K562 (cell line): ENCODE data around the gene LMBR1L. TPM values are rescaled to one million over a fixed set of nuclear protein-coding genes. Genes with fewer than 3 reads are reported as not detected.

Experiments
- CEBPG ChIP-seq, 3 experiments: fragments of 200-800 bp in 1 of 3; sonication (Bioruptor generic) in 1 of 3; sonication (generic) in 1 of 3; formaldehyde crosslinking in 1 of 3; IDR thresholded peaks in 2 of 3; conservative IDR thresholded peaks in 1 of 3; 2 replicates each; pipeline versions ENCODE4 v1.6.1 to v1.8.0; 2016 to 2022; ENCODE audit warnings: missing compliant biosample characterization in 2 of 3, missing genetic modification characterization in 2 of 3, mild to moderate bottlenecking in 1 of 3, missing genetic modification reagents in 1 of 3
- GATA2 ChIP-seq: sonication (generic); formaldehyde crosslinking; IDR thresholded peaks from 2 replicates; pipeline ENCODE4 v1.4.0; 2020; ENCODE audit warnings: mild to moderate bottlenecking, missing genetic modification reagents
- KAT7 ChIP-seq: sonication (generic); formaldehyde crosslinking; IDR thresholded peaks from 2 replicates; pipeline ENCODE4 v1.8.0; 2022; ENCODE audit warnings: missing genetic modification reagents, mild to moderate bottlenecking, borderline replicate concordance
- NFIC ChIP-seq: fragments of 450-650 bp; IDR thresholded peaks from 2 replicates; pipeline ENCODE4 v1.6.1; 2017; ENCODE audit warnings: mild to moderate bottlenecking, inconsistent platforms
- POLR2A ChIP-seq: fragments of 450-650 bp; conservative IDR thresholded peaks from 2 replicates; pipeline ENCODE4 v1.6.1; 2016
- TSC22D4 ChIP-seq: fragments of 450-650 bp; IDR thresholded peaks from 2 replicates; pipeline ENCODE4 v1.6.1; 2016; ENCODE audit warnings: missing genetic modification characterization, missing biosample characterization, control low read depth
- ZNF282 ChIP-seq: sonication (generic); formaldehyde crosslinking; IDR thresholded peaks from 2 replicates; pipeline ENCODE4 v1.8.1; 2023; ENCODE audit warnings: missing genetic modification reagents
- polyA plus RNA-seq, 8 experiments: library from polyadenylated mRNA; depleted of rRNA in 4 of 8; stranded (reverse) in 5 of 8; unstranded in 3 of 8; fragments of >200 nt; fragmentation: Nextera tagmentation in 2 of 8; fragmentation: Illumina TruSeq in 1 of 8; extraction: Ambion mirVana in 2 of 8; extraction: Trizol in 1 of 8; gene quantifications; 2 replicates each; pipeline versions ENCODE4 v1.2.1 to v1.2.3, GENCODE V29; 2011 to 2014; ENCODE audit warnings: inconsistent platforms in 1 of 8, missing spikeins in 1 of 8
- total RNA-seq, 7 experiments: library from RNA; depleted of rRNA in 6 of 7; stranded (reverse); fragments of >200 nt in 6 of 7; fragmentation: Illumina TruSeq in 2 of 7; extraction: Trizol in 2 of 7; gene quantifications; 2 replicates each; pipeline versions ENCODE4 v1.2.1 to v1.2.3, GENCODE V29; 2011 to 2021; ENCODE audit warnings: low replicate concordance in 1 of 7
- TF ChIP-seq, protein P1 (sequence below), 2 experiments: fragments of 450-650 bp in 1 of 2; sonication (generic) in 1 of 2; formaldehyde crosslinking in 1 of 2; IDR thresholded peaks in 1 of 2; conservative IDR thresholded peaks in 1 of 2; 2 replicates each; pipeline versions ENCODE4 v1.6.1 to v1.8.1; 2016 to 2023; ENCODE audit warnings: mild to moderate bottlenecking in 2 of 2, moderate library complexity in 2 of 2, inconsistent platforms in 1 of 2, missing genetic modification reagents in 1 of 2
- TF ChIP-seq, protein P2 (sequence below): sonication (generic); formaldehyde crosslinking; IDR thresholded peaks from 2 replicates; pipeline ENCODE4 v1.8.0; 2023; ENCODE audit warnings: mild to moderate bottlenecking, missing genetic modification reagents
- TF ChIP-seq, protein P3 (sequence below): fragments of 450-650 bp; IDR thresholded peaks from 2 replicates; pipeline ENCODE4 v1.7.1; 2018; ENCODE audit warnings: mild to moderate bottlenecking, low read depth; ENCODE audit not compliant: partially characterized antibody
- TF ChIP-seq, protein P4 (sequence below): fragments of 450-650 bp; IDR thresholded peaks from 2 replicates; pipeline ENCODE4 v1.6.1; 2016; ENCODE audit warnings: antibody characterized with exemption
- TF ChIP-seq, protein P5 (sequence below): fragments of 450-650 bp; formaldehyde crosslinking; conservative IDR thresholded peaks from 2 replicates; pipeline ENCODE4 v1.4.0; 2022; ENCODE audit warnings: mild to moderate bottlenecking, missing genetic modification characterization
- TF ChIP-seq, protein P6 (sequence below), 2 experiments: fragments of 450-650 bp; IDR thresholded peaks; 2 replicates each; pipeline ENCODE4 v1.6.1; 2016
- TF ChIP-seq, protein P7 (sequence below): fragments of 450-650 bp; formaldehyde crosslinking; IDR thresholded peaks from 2 replicates; pipeline ENCODE4 v1.4.0; 2022; ENCODE audit warnings: mild to moderate bottlenecking, moderate library complexity

LMBR1L gene
- total and polyA plus RNA-seq, 9 of the 15 experiments (the other 6 are each of a cell fraction or from before 2014, with no cell fraction given), result 2.5 to 57.0 (median 31.1) TPM

DNA sequence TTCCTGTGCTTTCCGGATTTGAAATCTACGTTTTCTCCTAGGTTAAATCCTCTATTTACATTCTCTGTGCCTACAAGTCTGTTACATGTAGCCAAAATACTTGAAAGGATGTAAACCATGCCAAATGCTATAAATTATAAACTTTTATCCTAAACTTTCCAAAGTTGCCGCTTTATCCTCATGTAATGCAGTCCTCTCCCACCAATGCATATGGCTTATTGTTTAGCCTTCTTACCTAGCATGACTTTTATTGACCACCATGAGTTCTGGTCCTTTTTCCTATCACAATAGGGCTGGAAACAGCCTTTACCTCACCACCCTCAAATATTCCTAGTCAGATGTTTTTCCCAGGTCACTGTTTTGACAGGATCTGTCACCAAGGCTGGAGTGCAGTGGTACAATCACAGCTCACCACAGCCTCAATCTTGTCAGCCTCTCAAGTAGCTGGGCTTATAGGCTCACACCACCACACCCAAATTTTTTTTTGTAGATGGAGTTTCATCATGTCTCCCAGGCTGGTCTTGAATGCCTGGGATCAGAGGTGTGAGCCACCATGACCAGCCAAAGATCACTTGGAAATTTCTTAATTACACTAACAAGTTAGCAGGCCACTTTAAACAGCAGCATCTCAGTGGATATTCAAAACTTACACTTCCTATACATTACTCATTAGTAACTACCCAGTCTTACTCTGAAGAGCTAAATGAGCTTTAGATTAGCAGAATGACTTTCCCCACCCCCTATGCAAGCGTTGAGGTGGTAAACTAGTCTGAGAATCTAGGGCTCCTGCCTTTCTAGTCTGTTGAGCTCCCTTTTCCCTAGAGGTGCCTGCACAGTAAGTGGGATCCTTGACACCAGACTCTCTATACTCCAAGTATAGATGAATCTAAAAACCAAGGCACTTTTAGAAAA lies 16.5 kb upstream of the LMBR1L start (continued):
- TF ChIP-seq, protein P1, sequence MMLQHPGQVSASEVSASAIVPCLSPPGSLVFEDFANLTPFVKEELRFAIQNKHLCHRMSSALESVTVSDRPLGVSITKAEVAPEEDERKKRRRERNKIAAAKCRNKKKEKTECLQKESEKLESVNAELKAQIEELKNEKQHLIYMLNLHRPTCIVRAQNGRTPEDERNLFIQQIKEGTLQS (IDR thresholded peaks at IDR 0.05), result peak; percentile 33; the same call in 1 of the 2 replicates
- TF ChIP-seq, protein P1 (CRISPR knock-in tag; conservative IDR thresholded peaks at IDR 0.05), result no peak
- TF ChIP-seq, protein P2, sequence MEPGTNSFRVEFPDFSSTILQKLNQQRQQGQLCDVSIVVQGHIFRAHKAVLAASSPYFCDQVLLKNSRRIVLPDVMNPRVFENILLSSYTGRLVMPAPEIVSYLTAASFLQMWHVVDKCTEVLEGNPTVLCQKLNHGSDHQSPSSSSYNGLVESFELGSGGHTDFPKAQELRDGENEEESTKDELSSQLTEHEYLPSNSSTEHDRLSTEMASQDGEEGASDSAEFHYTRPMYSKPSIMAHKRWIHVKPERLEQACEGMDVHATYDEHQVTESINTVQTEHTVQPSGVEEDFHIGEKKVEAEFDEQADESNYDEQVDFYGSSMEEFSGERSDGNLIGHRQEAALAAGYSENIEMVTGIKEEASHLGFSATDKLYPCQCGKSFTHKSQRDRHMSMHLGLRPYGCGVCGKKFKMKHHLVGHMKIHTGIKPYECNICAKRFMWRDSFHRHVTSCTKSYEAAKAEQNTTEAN, result no peak
- TF ChIP-seq, protein P3, sequence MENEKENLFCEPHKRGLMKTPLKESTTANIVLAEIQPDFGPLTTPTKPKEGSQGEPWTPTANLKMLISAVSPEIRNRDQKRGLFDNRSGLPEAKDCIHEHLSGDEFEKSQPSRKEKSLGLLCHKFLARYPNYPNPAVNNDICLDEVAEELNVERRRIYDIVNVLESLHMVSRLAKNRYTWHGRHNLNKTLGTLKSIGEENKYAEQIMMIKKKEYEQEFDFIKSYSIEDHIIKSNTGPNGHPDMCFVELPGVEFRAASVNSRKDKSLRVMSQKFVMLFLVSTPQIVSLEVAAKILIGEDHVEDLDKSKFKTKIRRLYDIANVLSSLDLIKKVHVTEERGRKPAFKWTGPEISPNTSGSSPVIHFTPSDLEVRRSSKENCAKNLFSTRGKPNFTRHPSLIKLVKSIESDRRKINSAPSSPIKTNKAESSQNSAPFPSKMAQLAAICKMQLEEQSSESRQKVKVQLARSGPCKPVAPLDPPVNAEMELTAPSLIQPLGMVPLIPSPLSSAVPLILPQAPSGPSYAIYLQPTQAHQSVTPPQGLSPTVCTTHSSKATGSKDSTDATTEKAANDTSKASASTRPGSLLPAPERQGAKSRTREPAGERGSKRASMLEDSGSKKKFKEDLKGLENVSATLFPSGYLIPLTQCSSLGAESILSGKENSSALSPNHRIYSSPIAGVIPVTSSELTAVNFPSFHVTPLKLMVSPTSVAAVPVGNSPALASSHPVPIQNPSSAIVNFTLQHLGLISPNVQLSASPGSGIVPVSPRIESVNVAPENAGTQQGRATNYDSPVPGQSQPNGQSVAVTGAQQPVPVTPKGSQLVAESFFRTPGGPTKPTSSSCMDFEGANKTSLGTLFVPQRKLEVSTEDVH, result peak; percentile 86
- TF ChIP-seq, protein P4, sequence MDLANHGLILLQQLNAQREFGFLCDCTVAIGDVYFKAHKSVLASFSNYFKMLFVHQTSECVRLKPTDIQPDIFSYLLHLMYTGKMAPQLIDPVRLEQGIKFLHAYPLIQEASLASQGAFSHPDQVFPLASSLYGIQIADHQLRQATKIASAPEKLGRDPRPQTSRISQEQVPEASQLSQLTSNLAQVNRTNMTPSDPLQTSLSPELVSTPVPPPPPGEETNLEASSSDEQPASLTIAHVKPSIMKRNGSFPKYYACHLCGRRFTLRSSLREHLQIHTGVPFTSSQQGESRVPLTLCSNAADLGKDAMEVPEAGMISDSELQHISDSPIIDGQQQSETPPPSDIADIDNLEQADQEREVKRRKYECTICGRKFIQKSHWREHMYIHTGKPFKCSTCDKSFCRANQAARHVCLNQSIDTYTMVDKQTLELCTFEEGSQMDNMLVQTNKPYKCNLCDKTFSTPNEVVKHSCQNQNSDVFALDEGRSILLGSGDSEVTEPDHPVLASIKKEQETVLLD, result no peak
- TF ChIP-seq CEBPG (CRISPR knock-in tag; IDR thresholded peaks at IDR 0.05) (peak; percentile 21; the same call in 1 of the 2 replicates), CEBPG (tag; conservative IDR thresholded peaks at IDR 0.05 in 1 of 2, IDR thresholded peaks at IDR 0.05 in 1 of 2) (no peak), GATA2 (CRISPR knock-in tag) (no peak), NFIC (0 out of 2 replicates have a peak, but pooled peaks have one; percentile 15), TSC22D4 (tag) (no peak), ZNF282 (CRISPR knock-in tag) (no peak), POLR2A (peak; percentile 92), KAT7 (CRISPR knock-in tag) (peak; percentile 65; the same call in 1 of the 2 replicates)
- TF ChIP-seq, protein P5, sequence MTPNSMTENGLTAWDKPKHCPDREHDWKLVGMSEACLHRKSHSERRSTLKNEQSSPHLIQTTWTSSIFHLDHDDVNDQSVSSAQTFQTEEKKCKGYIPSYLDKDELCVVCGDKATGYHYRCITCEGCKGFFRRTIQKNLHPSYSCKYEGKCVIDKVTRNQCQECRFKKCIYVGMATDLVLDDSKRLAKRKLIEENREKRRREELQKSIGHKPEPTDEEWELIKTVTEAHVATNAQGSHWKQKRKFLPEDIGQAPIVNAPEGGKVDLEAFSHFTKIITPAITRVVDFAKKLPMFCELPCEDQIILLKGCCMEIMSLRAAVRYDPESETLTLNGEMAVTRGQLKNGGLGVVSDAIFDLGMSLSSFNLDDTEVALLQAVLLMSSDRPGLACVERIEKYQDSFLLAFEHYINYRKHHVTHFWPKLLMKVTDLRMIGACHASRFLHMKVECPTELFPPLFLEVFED (CRISPR knock-in tag), result peak; percentile 99
- TF ChIP-seq, protein P6, sequence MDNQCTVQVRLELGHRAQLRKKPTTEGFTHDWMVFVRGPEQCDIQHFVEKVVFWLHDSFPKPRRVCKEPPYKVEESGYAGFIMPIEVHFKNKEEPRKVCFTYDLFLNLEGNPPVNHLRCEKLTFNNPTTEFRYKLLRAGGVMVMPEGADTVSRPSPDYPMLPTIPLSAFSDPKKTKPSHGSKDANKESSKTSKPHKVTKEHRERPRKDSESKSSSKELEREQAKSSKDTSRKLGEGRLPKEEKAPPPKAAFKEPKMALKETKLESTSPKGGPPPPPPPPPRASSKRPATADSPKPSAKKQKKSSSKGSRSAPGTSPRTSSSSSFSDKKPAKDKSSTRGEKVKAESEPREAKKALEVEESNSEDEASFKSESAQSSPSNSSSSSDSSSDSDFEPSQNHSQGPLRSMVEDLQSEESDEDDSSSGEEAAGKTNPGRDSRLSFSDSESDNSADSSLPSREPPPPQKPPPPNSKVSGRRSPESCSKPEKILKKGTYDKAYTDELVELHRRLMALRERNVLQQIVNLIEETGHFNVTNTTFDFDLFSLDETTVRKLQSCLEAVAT (IDR thresholded peaks at IDR 0.05), result 0 out of 4 replicates have a peak, but pooled peaks of 1 of the 2 experiments have one; percentile 20
- TF ChIP-seq, protein P7, sequence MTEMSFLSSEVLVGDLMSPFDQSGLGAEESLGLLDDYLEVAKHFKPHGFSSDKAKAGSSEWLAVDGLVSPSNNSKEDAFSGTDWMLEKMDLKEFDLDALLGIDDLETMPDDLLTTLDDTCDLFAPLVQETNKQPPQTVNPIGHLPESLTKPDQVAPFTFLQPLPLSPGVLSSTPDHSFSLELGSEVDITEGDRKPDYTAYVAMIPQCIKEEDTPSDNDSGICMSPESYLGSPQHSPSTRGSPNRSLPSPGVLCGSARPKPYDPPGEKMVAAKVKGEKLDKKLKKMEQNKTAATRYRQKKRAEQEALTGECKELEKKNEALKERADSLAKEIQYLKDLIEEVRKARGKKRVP (CRISPR knock-in tag), result 0 out of 2 replicates have a peak, but pooled peaks have one; percentile 8
